ENCODE data around the gene NUDT1.

GRCh38 chr7:2231992-2232765, 9.8 kb upstream of the NUDT1 start:
- TF ChIP-seq, protein P1, sequence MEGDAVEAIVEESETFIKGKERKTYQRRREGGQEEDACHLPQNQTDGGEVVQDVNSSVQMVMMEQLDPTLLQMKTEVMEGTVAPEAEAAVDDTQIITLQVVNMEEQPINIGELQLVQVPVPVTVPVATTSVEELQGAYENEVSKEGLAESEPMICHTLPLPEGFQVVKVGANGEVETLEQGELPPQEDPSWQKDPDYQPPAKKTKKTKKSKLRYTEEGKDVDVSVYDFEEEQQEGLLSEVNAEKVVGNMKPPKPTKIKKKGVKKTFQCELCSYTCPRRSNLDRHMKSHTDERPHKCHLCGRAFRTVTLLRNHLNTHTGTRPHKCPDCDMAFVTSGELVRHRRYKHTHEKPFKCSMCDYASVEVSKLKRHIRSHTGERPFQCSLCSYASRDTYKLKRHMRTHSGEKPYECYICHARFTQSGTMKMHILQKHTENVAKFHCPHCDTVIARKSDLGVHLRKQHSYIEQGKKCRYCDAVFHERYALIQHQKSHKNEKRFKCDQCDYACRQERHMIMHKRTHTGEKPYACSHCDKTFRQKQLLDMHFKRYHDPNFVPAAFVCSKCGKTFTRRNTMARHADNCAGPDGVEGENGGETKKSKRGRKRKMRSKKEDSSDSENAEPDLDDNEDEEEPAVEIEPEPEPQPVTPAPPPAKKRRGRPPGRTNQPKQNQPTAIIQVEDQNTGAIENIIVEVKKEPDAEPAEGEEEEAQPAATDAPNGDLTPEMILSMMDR (IDR thresholded peaks at IDR 0.05): no peak
- no peak for TF ChIP-seq POLR2AphosphoS5 (IDR thresholded peaks at IDR 0.05)

Measured in gastroesophageal sphincter (tissue), 3 donors.